Activated CD8-positive, alpha-beta memory T cell treated with anti-CD3 and anti-CD28 coated beads for 1 hour (primary cell): ENCODE data around the gene CDC42BPG.
A peak's percentile ranks its signal among the peaks of the same experiment; 100 is the strongest.

Source experiments
- DNase-seq, 2 donors: peaks; one replicate each; pipeline ENCODE4 v3.0.0-alpha.2; 2020; ENCODE audit warnings: low read depth in 1 of 2; ENCODE audit errors: extremely low read depth in 1 of 2

Gene CDC42BPG

DNA sequence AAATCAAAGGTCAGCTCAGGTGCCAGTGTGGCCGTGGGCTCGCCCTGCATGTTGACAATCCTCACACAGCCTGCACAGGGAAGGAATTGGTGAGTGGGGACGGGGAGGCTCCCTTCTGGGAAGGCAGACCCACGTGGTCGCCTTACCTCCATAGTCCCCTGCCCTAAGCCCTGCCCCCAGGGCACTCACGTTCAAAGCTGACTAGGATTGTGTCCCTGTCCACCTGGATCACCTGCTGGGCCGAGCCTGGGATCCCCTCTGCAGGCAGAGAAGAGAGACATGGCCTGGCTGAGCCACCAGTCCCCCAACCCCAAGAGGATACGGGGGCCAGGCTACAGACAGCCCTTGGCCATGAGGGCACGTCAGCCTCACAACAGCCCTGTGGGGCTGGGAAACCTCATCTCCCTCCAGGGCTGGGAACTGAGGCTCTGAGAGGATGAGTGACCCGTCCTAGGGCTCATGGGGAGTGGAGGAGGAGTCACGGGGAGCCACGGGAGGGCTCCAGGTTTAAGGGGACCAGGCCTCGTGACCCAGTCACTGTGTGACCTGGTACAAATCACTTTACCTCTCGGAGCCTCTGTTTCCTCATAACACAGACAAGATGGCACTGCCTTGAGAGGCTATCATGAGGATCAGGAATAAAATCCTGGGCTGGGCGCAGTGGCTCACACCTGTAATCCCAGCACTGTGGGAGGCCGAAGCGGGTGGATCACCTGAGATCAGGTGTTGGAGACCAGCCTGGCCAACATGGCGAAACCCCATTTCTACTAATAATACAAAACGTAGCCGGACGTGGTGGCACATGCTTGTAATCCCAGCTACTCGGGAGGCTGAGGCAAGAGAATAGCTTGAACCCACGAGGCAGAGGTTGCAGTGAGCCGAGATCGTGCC, 54.0 kb downstream of the CDC42BPG start:
- DNase-seq: no peak

DNA sequence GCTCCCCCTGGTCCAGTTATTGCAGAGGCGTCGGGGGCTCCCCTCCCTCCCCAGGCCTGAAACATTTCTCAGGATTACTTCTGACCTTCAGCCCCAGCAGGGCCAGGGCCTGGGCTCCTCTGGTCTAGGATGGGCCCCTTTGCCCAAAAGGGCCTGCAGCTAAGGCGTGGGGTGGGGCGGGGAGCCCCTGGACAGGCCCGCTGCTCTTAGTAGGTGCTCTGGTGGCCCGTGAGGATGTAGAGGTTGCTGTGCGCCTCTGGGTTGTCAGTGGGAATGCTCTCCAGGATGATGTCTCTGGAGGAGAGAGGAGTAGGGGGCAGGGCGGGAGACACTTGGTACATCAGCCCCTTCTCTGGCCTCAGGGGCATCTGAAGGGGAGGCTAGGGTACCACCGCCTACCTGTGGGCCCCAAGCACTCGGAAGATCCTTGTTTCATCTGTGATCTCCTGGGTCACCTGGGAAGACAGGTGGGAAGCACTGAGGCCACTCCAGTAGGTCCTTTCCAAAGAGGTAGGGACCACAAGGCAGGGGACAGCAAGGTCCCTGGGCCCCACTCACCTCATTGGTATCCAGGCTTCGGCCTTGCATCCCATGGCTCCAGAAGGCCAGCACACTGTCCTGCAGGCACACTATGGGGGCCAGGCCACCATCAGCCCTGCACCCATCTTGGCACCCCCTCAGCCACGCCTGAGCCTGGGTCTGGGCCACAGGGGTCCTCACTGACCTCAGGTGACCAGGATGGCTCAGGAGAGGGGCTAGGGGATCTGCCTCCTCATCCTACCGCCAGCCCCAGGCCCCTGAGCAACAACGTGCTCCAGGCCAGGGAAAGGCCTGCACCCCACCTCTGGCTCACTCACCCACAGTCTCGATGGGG, 54.9 kb downstream of the CDC42BPG start:
- no peak for DNase-seq

DNA sequence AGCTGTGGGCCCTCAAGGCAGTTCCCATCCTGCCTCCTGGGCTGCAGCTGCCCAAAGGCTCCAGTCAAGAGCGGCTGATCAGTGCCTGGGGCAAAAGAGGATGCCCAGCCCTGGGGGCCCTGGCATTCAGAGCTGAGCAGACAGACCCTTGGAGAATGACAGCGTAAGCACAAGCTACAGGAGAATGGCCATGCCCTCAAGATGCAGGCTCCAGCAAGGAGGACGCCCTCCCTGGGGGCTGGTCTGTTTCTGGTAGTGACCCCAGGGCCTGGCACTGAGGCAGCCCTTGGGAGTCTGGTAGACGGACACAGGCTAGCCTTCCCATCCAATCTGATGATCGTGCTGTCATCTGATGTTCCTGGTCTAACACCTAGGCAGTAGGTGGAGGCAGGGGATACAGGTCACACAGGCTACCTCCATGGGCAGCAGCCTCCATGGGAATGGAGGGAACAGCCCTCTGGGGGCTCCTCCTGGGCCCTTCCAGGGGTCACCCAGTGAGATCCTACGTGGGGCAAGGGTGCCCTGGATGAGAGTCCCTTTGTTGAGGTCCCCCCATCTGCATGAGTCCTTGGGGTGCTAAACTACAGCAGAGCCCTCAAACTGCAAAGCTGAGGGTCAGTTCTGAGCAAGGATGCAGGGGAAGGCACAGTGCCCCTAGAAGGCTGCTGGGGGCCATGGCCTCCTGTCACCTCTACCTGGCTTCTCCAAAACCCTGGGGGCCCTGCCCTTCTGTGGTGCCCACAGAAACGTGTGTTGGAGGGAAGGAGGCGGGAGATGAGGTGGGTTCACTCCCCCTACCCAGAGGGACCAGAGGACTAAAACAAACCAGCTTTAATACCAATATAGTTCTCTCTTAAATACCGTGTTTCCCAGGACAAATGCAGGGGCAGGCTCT, 55.9 kb downstream of the CDC42BPG start:
- no peak for DNase-seq

DNA sequence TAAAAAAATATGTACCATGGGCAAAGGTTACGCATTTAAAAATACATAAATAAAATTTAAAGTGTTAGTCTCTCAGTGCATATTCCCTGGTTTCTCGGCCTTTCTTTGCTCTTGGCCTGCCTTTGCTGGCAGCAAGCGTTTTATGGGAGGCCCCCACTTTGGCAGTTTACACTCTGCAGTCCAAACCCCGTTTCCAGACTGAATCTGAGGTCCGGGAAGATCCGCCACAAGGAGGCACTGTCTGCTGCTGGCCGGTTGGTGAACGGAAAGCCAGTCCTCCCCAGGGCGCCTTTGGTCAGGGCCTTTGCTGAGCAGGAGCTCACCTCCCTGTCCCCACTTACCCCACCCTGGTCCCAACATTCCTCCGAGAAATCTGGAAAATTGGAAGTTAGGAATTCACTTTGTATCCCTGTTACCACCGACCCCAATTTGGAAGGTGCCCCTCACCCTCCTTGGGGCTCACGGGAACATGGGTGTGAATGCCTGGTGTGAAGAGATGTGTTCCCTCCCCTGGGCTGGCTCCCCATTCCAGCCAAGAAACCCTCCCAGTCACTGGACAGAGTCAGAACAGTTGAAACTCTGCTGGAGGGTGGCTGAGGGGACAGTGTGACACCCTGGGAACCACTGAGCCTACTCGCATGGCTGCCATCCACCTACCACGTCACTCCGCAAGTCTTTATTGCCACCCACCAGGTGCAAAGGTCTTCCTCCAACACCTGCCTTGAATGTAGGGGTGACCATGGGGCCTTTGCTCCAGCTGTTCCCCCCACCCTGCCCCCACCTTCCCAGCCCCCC, 56.7 kb downstream of the CDC42BPG start:
- peak in 1 of 2 donors; percentile 51 for DNase-seq

DNA sequence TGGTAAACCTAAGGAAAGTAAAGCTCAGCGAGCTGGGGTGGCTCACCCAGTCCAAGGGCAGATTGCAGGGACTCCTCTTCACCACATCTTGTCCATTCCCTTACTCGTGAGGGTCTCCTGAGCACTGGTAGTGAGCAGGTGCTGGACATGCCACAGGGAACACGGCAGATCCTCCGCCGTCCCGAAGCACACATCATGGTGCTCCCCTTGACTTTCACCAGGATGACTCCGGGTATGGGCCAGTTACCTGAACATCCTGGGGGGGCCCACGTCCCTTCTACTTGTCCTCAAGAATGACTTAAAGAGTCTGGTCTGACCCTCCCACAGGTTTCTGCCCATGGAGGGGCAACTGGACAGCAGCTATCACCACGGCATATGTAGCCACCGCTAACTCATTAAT, 58.1 kb downstream of the CDC42BPG start:
- no peak for DNase-seq

DNA sequence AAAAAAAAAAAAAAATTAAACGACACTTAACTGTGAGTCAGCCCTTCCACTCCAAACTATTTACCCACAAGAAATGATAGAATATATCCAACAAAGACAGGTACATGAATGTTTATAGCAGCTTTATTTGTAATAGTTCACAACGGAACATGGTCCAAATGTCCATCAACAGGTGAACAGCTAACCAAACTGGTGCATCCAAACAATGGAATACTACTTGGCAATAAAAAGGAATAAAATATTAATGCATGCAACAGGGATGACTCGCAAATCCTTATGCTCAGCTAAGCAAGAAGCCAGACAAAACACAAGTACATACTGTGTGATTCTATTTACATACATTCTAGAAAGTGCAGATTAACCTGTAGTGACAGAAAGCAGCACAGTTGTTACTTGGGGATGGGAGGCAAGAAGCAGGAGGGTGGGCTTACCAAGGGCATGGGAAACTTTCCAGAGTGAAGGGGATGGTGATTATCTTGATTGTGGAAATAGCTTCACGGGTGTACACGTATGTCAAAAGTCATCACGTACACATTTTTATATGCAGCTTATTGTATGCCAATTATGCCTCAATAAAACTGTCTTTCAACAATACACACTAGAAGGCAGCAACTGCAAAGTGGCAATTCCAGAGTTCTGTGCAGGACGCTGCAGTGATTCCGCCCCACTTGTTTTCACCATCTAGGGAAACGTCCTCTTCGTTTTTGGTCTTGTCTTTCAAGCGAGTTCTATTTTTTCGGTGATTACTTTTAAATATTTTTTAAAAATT, 59.5 kb downstream of the CDC42BPG start:
- no peak for DNase-seq

DNA sequence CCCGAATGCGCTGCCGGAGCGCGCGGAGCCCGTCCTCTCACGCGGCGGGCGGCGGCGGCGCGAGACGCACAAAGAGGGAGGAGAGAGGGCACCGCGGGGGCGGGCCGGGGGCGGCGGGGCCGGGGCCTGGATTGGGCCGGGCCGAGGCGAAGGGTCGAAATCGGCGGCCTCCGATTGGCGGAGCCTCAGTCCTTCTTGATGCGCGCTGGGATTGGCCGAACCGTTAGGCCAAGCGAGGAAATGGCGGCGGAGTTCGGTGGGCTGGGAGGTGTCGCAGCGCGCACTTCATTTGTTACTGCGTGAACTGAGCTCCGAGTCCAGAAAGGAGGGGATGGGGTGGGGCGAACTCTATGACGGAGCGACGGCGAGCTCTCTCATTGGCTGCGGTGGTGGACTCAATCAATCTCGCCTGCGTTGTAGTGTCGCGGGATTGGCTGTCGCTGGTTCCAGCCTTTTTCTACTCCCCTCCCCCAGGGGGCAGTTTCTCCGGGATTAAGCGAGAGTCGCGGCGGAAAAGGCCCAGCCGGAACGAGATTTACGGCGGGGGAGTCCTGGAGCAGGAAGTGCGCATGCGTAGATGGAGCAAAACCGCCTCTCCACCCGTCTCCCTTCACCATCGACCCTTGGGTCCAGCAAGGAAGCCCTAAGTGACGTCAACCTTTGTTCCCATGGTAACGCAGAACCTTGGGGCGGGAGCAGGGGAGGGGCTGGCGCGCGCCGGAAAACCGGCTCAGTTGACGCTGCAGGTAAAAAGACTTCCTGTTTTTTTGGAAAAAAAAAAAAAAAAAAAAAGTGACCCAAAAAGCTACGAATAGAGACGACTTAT, 65.8 kb downstream of the CDC42BPG start, which contains the start of gene SF1:
TSS of gene SF1 (minus strand) at position 70 of the 826 bp plus-strand sequence. CDS start 150 bp downstream, outside the sequence.
- DNase-seq: peak; percentile 92 to 99

DNA sequence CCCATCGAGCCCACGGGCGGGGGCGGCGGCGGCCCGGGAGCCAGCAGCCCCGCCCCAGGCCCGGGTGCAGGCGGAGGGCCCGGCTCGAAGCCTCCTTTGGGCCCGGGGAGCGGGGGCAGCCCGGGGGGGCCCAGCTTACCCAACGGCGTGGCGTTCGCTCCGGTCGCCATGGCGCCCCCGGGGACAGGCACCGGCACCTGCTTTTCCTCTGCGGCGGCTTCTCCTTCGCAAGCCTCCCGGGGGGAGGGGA, 66.3 kb downstream of the CDC42BPG start:
- DNase-seq: no peak

DNA sequence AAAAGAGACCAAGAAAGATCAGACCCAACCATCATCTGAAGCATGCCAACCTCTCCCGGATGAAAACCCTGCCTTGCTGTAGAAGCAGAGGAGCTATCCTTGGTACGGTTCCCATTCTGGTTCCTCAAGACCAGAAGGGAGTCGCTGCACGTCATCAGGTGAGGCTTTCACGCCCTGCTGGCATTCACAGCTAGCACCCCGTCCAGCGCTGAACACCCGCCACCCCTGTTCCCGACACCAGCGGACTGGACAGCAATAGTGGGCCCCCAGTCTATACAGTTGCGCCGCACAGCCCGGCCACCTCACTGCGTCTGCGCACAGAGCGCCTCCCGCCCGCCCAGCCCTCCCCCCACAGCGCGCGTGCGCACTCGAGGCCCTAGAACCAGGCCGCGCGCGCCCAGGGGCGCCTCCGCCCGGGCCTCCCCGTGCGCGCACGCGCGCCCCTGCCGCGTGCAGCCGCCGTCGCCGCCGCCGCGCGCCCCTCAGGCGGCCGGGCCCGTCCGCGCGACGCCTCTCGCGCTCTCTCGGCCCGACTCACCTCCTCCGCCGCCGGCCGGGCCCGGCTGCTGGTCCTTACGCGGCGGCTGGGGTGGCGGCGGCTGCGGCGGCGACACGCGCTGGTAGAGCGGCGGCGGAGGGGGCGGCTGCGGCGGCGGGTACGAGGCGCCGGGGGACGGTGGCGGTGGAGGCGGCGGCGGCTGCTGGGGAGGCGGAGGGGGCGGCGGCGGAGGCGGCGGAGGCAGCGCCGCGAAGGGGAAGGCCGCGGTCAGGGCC, 66.8 kb downstream of the CDC42BPG start:
- peak; percentile 54 to 81 for DNase-seq

DNA sequence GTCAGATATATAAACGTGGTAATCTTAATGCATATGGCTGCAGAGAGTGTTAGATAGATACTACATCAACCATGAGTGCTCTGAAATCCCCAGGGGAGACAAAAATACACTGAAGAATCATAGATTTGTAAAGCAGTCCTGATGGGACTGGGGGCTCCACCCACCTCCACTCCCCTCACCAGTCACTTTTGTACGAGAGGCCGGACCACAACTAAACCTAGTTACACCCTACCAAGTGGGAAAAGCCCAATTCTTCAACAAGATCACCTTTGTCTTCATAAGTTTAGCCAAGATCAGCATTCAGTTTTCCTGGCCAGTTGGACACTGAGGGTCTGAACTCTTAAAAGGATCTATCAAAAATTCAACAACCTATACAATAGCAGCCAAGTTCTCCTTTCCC, 67.6 kb downstream of the CDC42BPG start:
- DNase-seq: no peak

DNA sequence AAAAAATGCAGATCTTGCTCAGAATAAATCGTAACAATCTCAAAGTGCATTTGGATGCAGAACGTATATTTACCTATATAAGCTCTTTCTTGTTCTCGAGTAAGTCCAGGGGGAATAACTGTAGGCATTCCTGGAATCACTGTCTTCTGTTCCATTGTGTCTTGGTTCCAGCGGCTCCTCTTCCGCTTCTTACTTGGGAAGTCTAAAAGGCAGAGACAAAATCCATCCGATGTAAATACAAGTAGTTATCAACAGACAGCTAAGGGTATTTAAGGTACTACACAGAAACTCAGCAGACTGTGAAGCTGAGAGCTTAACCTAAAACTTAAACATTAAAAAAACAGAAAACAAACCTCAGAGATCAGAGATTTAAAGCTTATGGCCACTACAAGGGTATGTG, 68.0 kb downstream of the CDC42BPG start:
- DNase-seq: no peak

DNA sequence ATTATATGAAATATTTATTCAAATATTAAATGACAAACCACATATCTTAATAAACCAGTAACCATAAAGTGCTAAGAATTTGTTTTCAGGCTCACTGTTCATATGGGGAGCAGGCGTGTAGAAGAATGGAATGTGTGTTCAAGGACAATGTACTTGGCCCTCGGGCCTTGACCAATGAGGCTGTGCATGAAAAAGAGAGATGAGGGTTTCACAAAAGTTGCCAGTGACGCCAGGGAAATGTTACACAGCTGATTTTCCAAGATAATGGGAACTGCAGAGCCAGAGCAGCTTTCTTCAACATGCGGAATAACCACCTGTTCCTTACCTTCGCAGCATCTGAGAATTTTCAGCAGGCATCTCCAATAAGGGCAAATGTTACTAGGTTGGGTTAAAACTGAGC, 70.3 kb downstream of the CDC42BPG start:
- DNase-seq: no peak
